Right atrium auricular region (tissue), 2 donors: ENCODE data around the gene MPZ. TPM values are rescaled to one million over a fixed set of nuclear protein-coding genes. Genes with fewer than 3 reads are reported as not detected.
"Not testable (repeated sequence)": the region's sequence is repeated elsewhere in the genome, so short reads cannot be mapped to it uniquely, and the experiment has no call there.

Experiments used
- DNase-seq: peaks from one replicate; pipeline ENCODE4 v3.0.0-alpha.2; 2019; ENCODE audit warnings: low spot score
- H3K27ac ChIP-seq, 2 donors: fragments of 200-600 bp; sonication (generic); 1 replicate in 1 of 2; 2 replicates in 1 of 2; pipeline ENCODE4 v1.5.1; 2016 to 2019
- H3K27me3 ChIP-seq, 2 donors: fragments of 200-600 bp; sonication (generic); one replicate each; pipeline versions ENCODE4 v1.5.1 to v1.6.0; 2017 to 2019
- H3K36me3 ChIP-seq: fragments of 200-600 bp; sonication (generic); one replicate; pipeline ENCODE4 v1.5.1; 2016
- H3K4me1 ChIP-seq, 2 donors: fragments of 200-600 bp; sonication (generic); one replicate each; pipeline versions ENCODE4 v1.5.1 to v1.6.0; 2017 to 2019
- H3K4me3 ChIP-seq, 2 donors: fragments of 200-600 bp; sonication (generic); 1 replicate in 1 of 2; 2 replicates in 1 of 2; pipeline ENCODE4 v1.5.1; 2017 to 2019; ENCODE audit warnings: mild to moderate bottlenecking in 1 of 2, moderate library complexity in 1 of 2
- H3K9me3 ChIP-seq, 2 donors: fragments of 200-600 bp; sonication (generic); one replicate each; pipeline ENCODE4 v1.5.1; 2019
- total RNA-seq, 2 donors: library from RNA; depleted of rRNA; stranded (reverse); fragments of >200 nt; gene quantifications; one replicate each; pipeline ENCODE4 v1.1.0, GENCODE V29; 2016
- TF ChIP-seq, protein P1 (sequence below), 2 donors: fragments of 200-600 bp; sonication (generic); IDR thresholded peaks; one replicate each; pipeline ENCODE4 v1.5.1; 2019; ENCODE audit warnings: antibody characterized with exemption in 2 of 2

Gene MPZ
- total RNA-seq, 2 donors from 2014 or later: 1.7 to 5.1 TPM

DNA sequence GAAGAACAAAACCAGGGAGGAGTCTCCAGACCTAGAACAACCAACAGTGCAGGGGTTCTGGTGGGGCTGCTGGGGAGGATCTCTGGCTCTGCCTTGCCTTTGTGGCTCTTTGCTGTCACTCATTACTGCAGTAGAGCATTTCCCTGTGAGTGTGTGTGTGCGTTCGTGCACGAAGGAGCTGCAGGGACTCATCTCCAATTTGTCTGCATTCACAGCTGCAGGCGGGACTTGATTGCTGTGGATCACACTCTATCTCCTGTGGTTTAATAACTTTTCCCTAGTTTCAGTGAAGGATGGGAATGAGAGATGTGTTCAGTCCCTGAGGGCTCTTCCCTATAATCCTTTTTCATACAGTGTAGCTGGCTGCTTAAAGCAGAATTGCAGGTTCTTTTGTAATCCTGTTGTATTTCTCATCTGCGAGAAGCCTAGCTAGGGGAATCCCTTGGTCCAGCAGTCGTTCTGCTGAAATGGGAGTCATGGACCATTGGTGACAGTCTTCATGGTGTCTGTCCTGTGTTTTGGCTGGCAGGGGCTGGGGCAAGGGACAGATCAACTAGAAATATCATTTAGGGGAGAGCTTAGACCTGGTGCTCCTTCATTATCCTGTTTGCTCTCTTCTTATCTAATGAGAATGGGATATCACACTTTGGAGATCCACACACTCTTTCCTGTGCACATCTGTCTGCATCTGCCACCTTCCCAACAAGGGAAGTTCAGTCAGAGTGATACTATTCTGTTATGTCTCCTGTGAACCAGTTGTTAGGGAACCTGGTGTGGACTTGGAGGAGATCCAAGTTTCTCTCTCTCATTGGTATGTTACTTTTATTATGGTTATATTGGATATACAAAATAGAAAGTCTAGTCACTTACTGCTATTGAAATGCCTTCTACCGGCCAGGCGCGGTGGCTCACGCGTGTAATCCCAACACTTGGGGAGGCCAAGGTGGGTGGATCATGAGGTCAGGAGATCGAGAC is 48.2 kb downstream of the MPZ start:
- Histone ChIP-seq H3K36me3 (no peaks in the 10 kb centered on the region), H3K9me3 (peaks cover 0 to 12% of the 10 kb centered on the region in 2 donors), H3K4me1 (peaks cover 0 to 9% of the 10 kb centered on the region in 2 donors), H3K27ac (no peak overlapping the region), H3K4me3 (no peak overlapping the region), H3K27me3 (no peaks in the 10 kb centered on the region)
- TF ChIP-seq, protein P1, sequence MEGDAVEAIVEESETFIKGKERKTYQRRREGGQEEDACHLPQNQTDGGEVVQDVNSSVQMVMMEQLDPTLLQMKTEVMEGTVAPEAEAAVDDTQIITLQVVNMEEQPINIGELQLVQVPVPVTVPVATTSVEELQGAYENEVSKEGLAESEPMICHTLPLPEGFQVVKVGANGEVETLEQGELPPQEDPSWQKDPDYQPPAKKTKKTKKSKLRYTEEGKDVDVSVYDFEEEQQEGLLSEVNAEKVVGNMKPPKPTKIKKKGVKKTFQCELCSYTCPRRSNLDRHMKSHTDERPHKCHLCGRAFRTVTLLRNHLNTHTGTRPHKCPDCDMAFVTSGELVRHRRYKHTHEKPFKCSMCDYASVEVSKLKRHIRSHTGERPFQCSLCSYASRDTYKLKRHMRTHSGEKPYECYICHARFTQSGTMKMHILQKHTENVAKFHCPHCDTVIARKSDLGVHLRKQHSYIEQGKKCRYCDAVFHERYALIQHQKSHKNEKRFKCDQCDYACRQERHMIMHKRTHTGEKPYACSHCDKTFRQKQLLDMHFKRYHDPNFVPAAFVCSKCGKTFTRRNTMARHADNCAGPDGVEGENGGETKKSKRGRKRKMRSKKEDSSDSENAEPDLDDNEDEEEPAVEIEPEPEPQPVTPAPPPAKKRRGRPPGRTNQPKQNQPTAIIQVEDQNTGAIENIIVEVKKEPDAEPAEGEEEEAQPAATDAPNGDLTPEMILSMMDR (IDR thresholded peaks at IDR 0.05): no peak
- DNase-seq: no peak

DNA sequence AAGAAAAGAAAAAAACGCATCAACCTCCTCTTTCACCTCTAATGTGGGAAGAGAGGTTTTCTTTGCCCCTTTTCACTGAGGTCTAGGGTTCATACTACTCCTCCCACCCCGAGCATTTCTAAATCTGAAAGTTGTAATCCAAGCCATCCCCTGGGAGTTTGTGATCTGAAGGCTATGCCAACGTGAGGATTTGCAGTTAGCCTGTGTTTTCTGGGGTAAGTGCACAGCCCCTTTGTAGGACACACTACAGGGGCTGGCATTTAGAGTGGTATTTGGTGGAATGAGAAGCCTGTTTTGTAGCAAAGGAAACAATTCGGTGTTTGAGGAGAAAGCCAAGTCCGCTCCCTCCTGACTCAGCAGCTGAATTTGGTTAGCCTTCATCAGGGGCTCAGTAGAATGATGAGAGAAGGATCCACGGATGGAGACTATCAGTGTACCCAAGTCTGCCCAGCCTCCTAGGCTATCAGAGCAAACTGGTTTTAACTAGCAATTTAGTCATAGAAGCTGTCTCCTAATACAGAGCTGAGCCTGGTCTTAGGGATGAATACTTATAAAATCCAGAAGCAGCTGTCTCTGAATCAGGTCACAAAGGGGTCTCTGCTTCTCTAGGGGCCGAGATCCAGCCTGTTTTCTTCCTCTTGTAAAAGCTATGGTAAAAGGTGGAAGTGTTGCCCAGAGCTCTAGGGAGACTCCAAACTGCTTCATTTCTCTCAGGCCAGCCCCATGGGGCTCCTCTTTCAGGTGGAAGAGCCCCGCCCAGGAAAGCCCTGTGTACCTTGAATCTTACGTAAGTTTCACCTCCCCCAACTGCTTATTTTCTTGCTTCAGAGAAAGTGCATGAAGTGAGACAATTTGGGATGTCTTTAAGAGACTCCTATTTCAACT is 49.1 kb downstream of the MPZ start:
- H3K9me3 ChIP-seq: peaks cover 0 to 14% of the 10 kb centered on the region in 2 donors
- peaks cover 0 to 9% of the 10 kb centered on the region in 2 donors for H3K4me1 ChIP-seq
- H3K4me3 ChIP-seq: no peak overlapping the region
- H3K27ac ChIP-seq: no peak overlapping the region
- no peaks in the 10 kb centered on the region for H3K27me3 ChIP-seq
- TF ChIP-seq, protein P1 (IDR thresholded peaks at IDR 0.05): no peak
- H3K36me3 ChIP-seq: no peaks in the 10 kb centered on the region
- no peak for DNase-seq

DNA sequence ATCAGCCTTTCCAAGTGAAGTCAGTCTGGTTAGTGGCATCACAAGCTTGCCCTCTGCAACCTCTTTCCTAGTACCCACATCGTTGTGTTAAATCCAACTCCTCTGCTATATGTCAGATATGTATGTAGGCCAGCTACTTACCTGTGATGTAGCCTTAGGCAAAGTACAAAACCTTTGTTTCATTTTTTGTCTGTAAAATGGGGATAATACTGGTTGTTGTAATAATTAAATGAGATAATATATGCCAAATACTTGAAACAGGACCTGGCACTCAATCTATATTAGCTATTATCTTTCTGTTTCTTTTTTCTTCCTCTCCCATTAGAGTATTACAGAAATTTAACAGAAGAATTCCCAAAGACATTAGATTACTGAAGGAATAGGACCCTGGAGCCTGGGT is 50.0 kb downstream of the MPZ start:
- Histone ChIP-seq H3K9me3 (peaks cover 0 to 14% of the 10 kb centered on the region in 2 donors), H3K36me3 (no peaks in the 10 kb centered on the region), H3K4me1 (peaks cover 0 to 9% of the 10 kb centered on the region in 2 donors), H3K27me3 (no peaks in the 10 kb centered on the region), H3K4me3 (no peak overlapping the region), H3K27ac (no peak overlapping the region)
- DNase-seq: no peak
- TF ChIP-seq, protein P1 (IDR thresholded peaks at IDR 0.05): no peak

DNA sequence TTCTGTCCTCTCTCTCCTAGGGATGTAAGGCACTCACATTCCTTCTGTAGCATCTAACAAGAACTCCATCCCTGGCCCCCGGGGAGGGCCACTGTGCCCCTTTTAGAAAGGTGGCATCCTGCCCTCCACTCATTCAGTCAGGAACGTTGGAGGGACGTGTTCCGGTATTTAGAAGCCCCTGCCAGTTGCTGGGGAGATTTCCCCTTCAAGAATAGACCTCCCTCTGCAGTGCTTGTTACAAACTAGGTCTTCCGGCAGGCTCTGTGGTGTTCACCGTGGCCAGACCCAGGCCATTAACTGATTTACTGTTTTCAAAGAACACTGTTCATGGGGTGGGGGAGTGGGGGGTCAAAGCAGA is 50.4 kb downstream of the MPZ start:
- peaks cover 0 to 14% of the 10 kb centered on the region in 2 donors for H3K9me3 ChIP-seq
- TF ChIP-seq, protein P1 (IDR thresholded peaks at IDR 0.05): no peak
- no peaks in the 10 kb centered on the region for H3K27me3 ChIP-seq
- H3K36me3 ChIP-seq: no peaks in the 10 kb centered on the region
- no peak overlapping the region for H3K27ac ChIP-seq
- no peak for DNase-seq
- peaks cover 0 to 9% of the 10 kb centered on the region in 2 donors for H3K4me1 ChIP-seq
- no peak overlapping the region for H3K4me3 ChIP-seq

DNA sequence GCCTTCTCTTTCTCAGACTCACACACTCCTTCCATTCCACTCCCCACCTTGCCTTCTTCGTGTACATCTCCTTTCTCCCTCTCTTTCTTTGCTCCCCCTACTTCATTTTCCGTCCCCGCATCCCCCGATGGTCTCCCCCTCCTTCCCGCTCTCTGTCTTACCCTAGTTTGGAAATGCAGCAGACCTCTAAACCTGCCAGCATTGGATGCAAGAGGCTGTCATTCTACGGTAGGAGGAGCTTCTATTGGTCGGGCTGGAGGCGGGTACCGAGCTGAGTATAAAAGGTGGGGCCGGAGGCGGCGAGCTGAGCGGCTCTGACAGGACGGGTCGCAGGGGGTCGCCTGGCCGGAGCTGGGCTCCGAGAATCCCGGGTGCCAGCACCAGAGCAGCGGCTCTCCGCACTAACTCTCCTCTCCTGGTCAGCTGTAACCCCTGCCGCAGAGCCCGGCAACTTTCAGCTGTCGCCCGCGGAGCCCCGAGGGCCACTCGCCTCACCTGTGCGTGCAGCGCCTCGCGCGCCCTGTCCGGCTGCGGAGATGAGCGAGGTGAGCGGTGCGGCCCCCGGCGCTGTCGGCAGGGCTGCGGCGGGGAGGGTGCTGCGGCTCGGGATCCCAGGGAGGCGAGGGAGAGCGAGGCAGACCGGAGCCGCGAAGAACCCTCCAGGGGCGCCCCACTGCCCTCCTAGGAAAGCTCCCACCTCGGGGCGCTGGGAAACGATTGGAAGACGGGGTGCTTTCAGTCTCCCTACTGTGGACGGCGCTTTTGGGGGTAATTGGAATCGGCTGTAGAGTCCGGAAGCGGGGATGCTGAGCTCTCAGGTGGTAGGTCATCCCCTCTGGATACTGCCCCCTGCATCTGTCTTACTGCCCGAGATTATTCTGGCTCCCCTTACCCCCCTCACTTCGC is 51.1 kb downstream of the MPZ start, which contains the start of gene PCP4L1:
PCP4L1 (plus strand) TSS at position 307 of the 906 bp plus-strand sequence; CDS start at position 537, 230 bp downstream.
- peaks cover 0 to 9% of the 10 kb centered on the region in 2 donors for H3K4me1 ChIP-seq
- TF ChIP-seq, protein P1 (IDR thresholded peaks at IDR 0.05): no peak
- peaks cover 0 to 14% of the 10 kb centered on the region in 2 donors for H3K9me3 ChIP-seq
- no peaks in the 10 kb centered on the region for H3K36me3 ChIP-seq
- no peak within 1 kb of the TSS for H3K27ac ChIP-seq
- DNase-seq: no peak
- no peaks in the 10 kb centered on the region for H3K27me3 ChIP-seq
- peak within 1 kb of the TSS; percentile 32 to 51 for H3K4me3 ChIP-seq

DNA sequence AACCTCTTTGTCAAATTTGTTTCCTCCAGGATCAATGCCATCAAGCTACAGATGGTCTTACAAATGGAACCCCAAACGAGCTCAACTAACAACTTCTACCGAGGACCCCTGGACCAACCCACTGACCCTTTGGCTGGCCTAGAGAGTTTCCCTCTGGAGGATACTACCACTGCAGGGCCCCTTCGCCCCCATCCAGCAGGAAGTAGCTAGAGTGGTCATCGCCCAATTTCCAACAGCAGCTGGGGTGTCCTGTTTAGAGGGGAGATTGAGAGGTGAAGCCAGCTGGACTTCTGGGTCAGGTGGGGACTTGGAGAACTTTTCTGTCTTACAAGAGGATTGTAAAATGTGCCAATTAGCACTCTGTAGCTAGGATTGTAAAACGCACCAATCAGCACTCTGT is 52.7 kb downstream of the MPZ start:
- DNase-seq, H3K27ac ChIP-seq, H3K27me3 ChIP-seq, H3K4me3 ChIP-seq, H3K4me1 ChIP-seq, H3K36me3 ChIP-seq: not testable (repeated sequence)
- peaks cover 0 to 14% of the 10 kb centered on the region in 2 donors for H3K9me3 ChIP-seq

DNA sequence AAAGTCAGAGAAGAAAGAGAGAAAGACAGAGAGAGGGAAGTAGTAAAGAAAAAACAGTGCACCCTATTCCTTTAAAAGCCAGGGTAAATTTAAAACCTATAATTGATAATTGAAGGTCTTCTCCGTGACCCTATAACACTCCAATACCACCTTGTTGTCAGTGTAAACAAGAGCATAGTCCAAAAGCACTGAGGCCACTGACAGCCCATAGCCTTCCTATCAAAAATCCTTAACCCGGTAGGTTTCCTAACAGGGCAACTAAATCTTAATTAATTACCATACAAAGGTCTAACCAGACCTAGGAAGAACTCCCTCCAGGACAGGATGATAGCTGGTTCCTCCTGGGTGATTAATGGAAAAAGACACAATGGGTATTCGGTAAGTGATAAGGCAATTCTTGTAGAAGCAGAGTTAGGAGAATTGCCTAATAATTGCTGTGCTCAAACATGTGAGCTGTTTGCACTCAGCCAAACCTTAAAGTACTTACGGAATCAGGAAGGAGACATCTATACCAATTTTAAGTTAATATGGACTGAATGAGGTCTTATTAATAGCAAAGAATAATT is 53.7 kb downstream of the MPZ start:
- H3K27me3 ChIP-seq, H3K36me3 ChIP-seq, DNase-seq, H3K27ac ChIP-seq, H3K4me3 ChIP-seq, H3K4me1 ChIP-seq: not testable (repeated sequence)
- peaks cover 0 to 14% of the 10 kb centered on the region in 2 donors for H3K9me3 ChIP-seq
